ENCODE results near the gene IGFN1.

The IGFN1 gene

DNA sequence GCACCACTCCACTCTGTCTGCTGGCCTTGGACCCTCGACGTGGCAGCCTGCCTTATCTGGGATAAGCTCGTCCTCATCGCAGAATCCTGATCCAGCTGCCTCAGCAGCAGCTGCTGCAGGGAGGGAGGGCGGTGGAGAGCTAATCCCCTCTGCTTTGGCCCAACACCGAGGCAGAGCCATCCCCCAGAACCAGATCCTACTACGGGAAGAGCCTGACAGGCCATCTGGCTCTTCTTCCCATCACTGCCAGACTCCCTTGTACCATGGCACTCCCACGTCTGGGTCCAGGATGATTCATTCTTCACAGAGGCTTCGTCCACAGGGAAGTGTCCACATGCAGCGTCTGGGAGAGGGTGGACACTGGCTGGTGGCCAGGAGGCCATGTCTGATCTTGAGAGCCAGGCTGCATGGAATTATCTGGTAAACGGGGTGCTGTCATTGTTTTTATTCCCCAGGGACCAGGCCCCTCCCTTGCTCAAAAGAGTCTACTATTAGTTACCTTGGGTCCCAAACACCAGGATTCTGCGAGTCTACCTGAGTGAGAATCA, 78.1 kb downstream of the IGFN1 start:
- DNase-seq: no peak

DNA sequence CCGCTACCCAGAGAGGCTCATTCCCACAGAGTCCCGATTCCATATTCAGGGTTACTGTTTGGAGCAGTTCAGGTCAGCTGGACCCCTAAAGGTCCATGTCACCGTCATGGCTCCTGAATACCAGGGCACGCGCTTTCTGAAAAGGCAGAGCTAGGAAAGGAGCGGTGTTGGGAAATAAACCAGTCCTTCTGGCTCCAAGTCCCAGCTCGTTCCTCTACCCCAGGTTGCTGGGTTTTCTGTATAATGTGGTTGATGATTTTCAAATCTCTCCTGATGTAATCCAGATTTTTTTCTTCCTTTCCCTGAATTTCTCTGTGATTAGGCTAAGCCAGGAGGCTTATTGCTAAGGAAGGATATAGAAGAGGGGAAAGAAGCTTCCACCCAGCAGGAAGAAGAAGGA, 78.7 kb downstream of the IGFN1 start:
- DNase-seq: no peak
- Histone ChIP-seq H4K20me1 (ENCODE audit: insufficient read depth, low read length) (no peaks in the 10 kb centered on the region), H3K36me3 (ENCODE audit: insufficient read depth, low read length) (no peaks in the 10 kb centered on the region), H3K27me3 (ENCODE audit: insufficient read depth, low read length, poor library complexity) (peaks cover 11% of the 10 kb centered on the region), H3K27ac (ENCODE audit: low read length) (no peak overlapping the region), H3K4me3 (ENCODE audit: low read depth in 1 of 2, low read length in 2 of 2) (no peak overlapping the region), H3K79me2 (ENCODE audit: insufficient read depth, low read length) (no peaks in the 10 kb centered on the region), H3K4me1 (ENCODE audit: insufficient read depth, low read length) (no peaks in the 10 kb centered on the region), H3K9ac (ENCODE audit: low read depth, low read length) (no peak overlapping the region), H3K4me2 (ENCODE audit: insufficient read depth, low read length) (no peak overlapping the region), H2AFZ (ENCODE audit: low read depth, low read length) (no peak overlapping the region), H3K9me3 (ENCODE audit: insufficient read depth, low read length, severe bottlenecking) (no peaks in the 10 kb centered on the region)
- no peak for ATAC-seq (ENCODE audit: insufficient read depth, low read depth)
- TF ChIP-seq, protein P1, sequence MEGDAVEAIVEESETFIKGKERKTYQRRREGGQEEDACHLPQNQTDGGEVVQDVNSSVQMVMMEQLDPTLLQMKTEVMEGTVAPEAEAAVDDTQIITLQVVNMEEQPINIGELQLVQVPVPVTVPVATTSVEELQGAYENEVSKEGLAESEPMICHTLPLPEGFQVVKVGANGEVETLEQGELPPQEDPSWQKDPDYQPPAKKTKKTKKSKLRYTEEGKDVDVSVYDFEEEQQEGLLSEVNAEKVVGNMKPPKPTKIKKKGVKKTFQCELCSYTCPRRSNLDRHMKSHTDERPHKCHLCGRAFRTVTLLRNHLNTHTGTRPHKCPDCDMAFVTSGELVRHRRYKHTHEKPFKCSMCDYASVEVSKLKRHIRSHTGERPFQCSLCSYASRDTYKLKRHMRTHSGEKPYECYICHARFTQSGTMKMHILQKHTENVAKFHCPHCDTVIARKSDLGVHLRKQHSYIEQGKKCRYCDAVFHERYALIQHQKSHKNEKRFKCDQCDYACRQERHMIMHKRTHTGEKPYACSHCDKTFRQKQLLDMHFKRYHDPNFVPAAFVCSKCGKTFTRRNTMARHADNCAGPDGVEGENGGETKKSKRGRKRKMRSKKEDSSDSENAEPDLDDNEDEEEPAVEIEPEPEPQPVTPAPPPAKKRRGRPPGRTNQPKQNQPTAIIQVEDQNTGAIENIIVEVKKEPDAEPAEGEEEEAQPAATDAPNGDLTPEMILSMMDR (IDR thresholded peaks at IDR 0.05; ENCODE audit: borderline replicate concordance, extremely low read depth, low read length, poor library complexity, severe bottlenecking): no peak
- TF ChIP-seq EZH2 (IDR thresholded peaks at IDR 0.05; ENCODE audit: borderline replicate concordance, low read depth, low read length, severe bottlenecking): no peak

More for the DNA sequence above, 78.1 kb downstream of the IGFN1 start:
- Histone ChIP-seq H2AFZ (ENCODE audit: low read depth, low read length) (no peak overlapping the region), H3K4me3 (ENCODE audit: low read depth in 1 of 2, low read length in 2 of 2) (no peak overlapping the region), H3K9ac (ENCODE audit: low read depth, low read length) (no peak overlapping the region), H3K79me2 (ENCODE audit: insufficient read depth, low read length) (no peaks in the 10 kb centered on the region), H3K27ac (ENCODE audit: low read length) (no peak overlapping the region), H4K20me1 (ENCODE audit: insufficient read depth, low read length) (no peaks in the 10 kb centered on the region), H3K9me3 (ENCODE audit: insufficient read depth, low read length, severe bottlenecking) (no peaks in the 10 kb centered on the region), H3K36me3 (ENCODE audit: insufficient read depth, low read length) (no peaks in the 10 kb centered on the region), H3K4me2 (ENCODE audit: insufficient read depth, low read length) (no peak overlapping the region), H3K4me1 (ENCODE audit: insufficient read depth, low read length) (no peaks in the 10 kb centered on the region), H3K27me3 (ENCODE audit: insufficient read depth, low read length, poor library complexity) (peaks cover 11% of the 10 kb centered on the region)
- TF ChIP-seq EZH2 (IDR thresholded peaks at IDR 0.05; ENCODE audit: borderline replicate concordance, low read depth, low read length, severe bottlenecking): no peak
- TF ChIP-seq, protein P1 (IDR thresholded peaks at IDR 0.05; ENCODE audit: borderline replicate concordance, extremely low read depth, low read length, poor library complexity, severe bottlenecking): no peak
- no peak for ATAC-seq (ENCODE audit: insufficient read depth, low read depth)

- H4K20me1 ChIP-seq (ENCODE audit: insufficient read depth, low read length): no peaks in the 10 kb centered on the region
- no peaks in the 10 kb centered on the region for H3K9me3 ChIP-seq (ENCODE audit: insufficient read depth, low read length, severe bottlenecking)
- no peak overlapping the region for H3K9ac ChIP-seq (ENCODE audit: low read depth, low read length)
- no peak for DNase-seq
- no peak overlapping the region for H3K4me3 ChIP-seq (ENCODE audit: low read depth in 1 of 2, low read length in 2 of 2)
- no peak overlapping the region for H2AFZ ChIP-seq (ENCODE audit: low read depth, low read length)
- ATAC-seq (ENCODE audit: insufficient read depth, low read depth): no peak
- no peak overlapping the region for H3K4me2 ChIP-seq (ENCODE audit: insufficient read depth, low read length)
- no peaks in the 10 kb centered on the region for H3K4me1 ChIP-seq (ENCODE audit: insufficient read depth, low read length)
- no peaks in the 10 kb centered on the region for H3K79me2 ChIP-seq (ENCODE audit: insufficient read depth, low read length)
- no peak for TF ChIP-seq EZH2 (IDR thresholded peaks at IDR 0.05; ENCODE audit: borderline replicate concordance, low read depth, low read length, severe bottlenecking)
- TF ChIP-seq, protein P1 (IDR thresholded peaks at IDR 0.05; ENCODE audit: borderline replicate concordance, extremely low read depth, low read length, poor library complexity, severe bottlenecking): no peak
- no peak overlapping the region for H3K27ac ChIP-seq (ENCODE audit: low read length)
- H3K36me3 ChIP-seq (ENCODE audit: insufficient read depth, low read length): no peaks in the 10 kb centered on the region
- H3K27me3 ChIP-seq (ENCODE audit: insufficient read depth, low read length, poor library complexity): peaks cover 11% of the 10 kb centered on the region
Observed at GRCh38 chr1:201269900-201270410, 79.3 kb downstream of the IGFN1 start.
